Activated T-cell treated with anti-CD3 and anti-CD28 coated beads for 1 hour (primary cell): ENCODE data around the gene TBCE.
"Not testable (repeated sequence)": the region's sequence is repeated elsewhere in the genome, so short reads cannot be mapped to it uniquely, and the experiment has no call there.

Experiments used
- DNase-seq: peaks from one replicate; pipeline ENCODE4 v3.0.0-alpha.2; 2020; ENCODE audit warnings: low read depth

The TBCE gene

GRCh38 chr1:235357485-235358373, 9.5 kb upstream of the TBCE start:
- no peak for DNase-seq

GRCh38 chr1:235358899-235359298, 8.3 kb upstream of the TBCE start:
- no peak for DNase-seq

DNA sequence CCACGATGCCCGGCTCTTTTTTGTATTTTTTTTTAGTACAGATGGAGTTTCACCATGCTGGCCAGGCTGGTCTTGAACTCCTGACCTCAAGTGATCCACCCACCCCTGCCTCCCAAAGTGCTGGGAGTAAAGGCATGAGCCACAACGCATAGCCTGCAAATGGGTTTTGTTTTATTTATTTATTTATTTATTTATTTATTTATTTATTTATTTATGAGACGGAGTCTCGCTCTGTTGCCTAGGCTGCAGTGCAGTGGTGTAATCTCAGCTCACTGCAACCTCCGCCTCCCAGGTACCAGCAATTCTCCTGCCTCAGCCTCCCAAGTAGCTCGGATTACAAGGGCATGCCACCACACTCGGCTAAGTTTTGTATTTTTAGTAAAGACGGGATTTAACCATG, 3.0 kb upstream of the TBCE start:
- not testable (repeated sequence) for DNase-seq

GRCh38 chr1:235366286-235366685, 941 bp upstream of the TBCE start:
- DNase-seq, result no peak

- no peak for DNase-seq
These were observed 1.2 kb downstream of the TBCE start for GRCh38 chr1:235368428-235368827.

- DNase-seq, result no peak
These were observed 2.6 kb downstream of the TBCE start for GRCh38 chr1:235369802-235370201.

DNA sequence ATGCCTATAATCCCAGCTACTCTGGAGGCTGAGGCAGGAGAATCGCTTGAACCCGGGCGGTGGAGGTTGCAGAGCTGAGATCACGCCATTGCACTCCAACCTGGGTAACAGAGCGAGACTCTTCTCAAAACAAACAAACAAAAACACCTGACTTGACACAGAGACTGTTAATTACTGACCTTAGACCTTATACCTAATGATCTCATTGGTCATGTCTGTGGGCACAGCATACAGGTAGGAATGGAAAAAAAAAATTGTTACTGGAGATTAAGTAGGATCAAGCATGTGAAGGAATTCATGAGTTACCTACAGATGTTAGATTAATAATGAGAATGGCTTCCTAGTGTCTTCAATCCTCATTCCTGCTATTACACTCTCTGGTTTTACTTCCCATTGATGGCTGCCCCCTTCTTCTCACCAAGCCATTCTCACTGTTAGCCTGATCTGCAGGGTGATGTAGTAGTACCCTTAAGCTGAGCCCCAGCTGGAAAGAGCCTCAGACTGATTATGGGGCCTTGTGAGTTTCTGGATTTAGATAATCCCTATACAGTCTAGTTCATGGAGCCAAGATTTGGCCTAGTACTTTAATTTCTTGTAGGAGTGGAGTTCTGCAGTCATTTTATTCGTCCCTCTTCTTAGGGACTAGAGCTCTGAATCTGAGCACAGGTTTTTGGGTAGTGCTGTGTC, 8.8 kb downstream of the TBCE start:
- DNase-seq, result no peak

GRCh38 chr1:235378134-235378735, 11.0 kb downstream of the TBCE start:
- DNase-seq, result not testable (repeated sequence)

DNA sequence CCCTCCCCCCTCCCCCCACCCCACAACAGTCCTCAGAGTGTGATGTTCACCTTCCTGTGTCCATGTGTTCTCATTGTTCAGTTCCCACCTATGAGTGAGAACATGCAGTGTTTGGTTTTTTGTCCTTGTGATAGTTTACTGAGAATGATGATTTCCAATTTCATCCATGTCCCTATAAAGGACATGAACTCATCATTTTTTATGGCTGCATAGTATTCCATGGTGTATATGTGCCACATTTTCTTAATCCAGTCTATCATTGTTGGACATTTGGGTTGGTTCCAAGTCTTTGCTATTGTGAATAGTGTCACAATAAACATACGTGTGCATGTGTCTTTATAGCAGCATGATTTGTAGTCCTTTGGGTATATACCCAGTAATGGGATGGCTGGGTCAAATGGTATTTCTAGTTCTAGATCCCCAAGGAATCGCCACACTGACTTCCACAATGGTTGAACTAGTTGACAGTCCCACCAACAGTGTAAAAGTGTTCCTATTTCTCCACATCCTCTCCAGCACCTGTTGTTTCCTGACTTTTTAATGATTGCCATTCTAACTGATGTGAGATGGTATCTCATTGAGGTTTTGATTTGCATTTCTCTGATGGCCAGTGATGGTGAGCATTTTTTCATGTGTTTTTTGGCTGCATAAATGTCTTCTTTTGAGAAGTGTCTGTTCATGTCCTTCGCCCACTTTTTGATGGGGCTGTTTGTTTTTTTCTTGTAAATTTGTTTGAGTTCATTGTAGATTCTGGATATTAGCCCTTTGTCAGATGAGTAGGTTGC, 14.9 kb downstream of the TBCE start:
- not testable (repeated sequence) for DNase-seq

GRCh38 chr1:235385633-235386032, 18.4 kb downstream of the TBCE start:
- not testable (repeated sequence) for DNase-seq

GRCh38 chr1:235391874-235392273, 24.6 kb downstream of the TBCE start:
- DNase-seq, result no peak

- DNase-seq, result no peak
These were observed 30.5 kb downstream of the TBCE start for GRCh38 chr1:235397733-235398132.

DNA sequence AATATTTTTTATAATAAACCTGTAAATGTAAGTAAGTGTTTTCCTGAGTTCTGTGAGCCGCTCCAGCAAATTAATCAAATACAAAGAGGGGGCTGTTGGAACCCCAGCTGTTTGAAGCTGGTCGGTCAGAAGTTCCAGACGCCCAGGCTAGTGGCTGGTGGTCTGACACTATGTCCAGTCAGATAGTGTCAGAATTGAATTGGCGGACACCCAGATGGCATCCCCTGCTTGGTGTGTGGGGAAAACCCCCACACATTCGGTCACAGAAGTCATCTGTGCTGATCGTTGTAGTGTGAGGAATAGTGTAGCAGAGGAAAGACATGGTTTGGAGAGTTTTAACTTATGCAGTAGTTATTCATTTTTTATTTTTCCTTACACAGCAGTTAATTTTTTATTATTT, 32.4 kb downstream of the TBCE start:
- no peak for DNase-seq

DNA sequence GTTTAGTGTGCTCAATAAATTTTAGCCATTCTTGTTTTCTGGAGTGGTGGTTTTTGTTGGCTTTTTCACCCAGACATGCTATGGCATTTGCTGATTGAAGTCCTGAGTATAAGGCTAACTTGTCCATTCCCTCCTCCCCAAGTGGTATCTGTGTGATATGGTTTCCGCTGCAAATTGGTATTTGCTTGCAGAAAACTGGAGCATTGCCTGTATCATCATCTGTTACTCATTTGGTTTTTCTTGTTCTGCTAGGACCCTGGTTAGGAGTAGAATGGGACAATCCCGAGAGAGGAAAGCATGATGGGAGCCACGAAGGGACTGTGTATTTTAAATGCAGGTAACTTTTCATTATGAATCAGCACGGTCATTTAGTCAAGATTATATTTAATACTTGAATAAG, 34.0 kb downstream of the TBCE start:
- no peak for DNase-seq

GRCh38 chr1:235402457-235403200, 35.4 kb downstream of the TBCE start:
- no peak for DNase-seq

DNA sequence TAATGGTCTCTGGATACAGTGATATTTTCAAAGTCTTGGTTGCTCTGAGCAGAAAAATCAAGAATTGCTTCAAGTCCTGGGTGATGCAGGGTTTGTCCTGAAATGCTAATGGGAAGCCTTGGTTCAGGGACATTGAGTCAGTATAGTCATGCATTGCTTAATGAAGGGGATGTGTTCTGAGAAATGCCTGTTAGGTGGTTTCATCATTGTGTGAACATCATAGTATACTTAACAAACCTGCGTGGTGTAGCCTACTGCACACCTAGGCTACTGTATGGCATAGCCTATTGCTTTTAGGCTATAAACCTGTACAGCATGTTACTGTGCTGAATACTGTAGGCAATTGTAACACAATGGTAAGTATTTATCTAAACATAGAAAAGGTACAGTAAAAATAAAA, 36.4 kb downstream of the TBCE start:
- DNase-seq, result no peak

DNA sequence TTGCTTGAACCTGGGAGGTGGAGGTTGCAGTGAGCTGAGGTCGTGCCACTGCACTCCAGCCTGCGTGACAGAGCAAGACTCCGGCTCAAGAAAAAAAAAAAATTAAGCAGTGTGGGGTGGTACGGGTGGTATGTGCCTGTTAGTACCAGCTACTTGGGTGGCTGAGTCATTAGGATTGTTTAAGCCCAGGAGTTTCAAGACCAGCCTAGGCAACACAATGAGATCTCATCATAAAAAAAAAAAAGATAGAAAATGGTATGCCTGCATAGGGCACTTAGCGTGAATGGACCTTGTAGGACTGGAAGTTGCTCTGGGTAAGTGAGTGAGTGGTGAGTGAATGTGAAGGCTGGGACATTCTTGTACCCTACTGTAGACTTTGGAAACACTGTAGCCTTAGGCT, 37.0 kb downstream of the TBCE start:
- DNase-seq, result no peak

- DNase-seq, result no peak
These were observed 40.2 kb downstream of the TBCE start for GRCh38 chr1:235407419-235407818.

GRCh38 chr1:235408503-235408960, 41.3 kb downstream of the TBCE start:
- DNase-seq, result no peak

- DNase-seq, result no peak
These were observed 42.0 kb downstream of the TBCE start for GRCh38 chr1:235409042-235409820.

GRCh38 chr1:235410467-235410866, 43.2 kb downstream of the TBCE start:
- no peak for DNase-seq
